Medulla oblongata (tissue), 1 donor: ENCODE data around the gene NR5A2.

Experiments
- DNase-seq: peaks from one replicate; pipeline ENCODE4 v3.0.0-alpha.2; 2015; ENCODE audit errors: extremely low spot score

Gene NR5A2

GRCh38 chr1:200205216-200205995 lies 177.9 kb downstream of the NR5A2 start:
- DNase-seq, result no peak

- no peak for DNase-seq
These were observed 178.8 kb downstream of the NR5A2 start for GRCh38 chr1:200206340-200206739.

- no peak for DNase-seq
These were observed 179.3 kb downstream of the NR5A2 start for GRCh38 chr1:200206761-200207160.

GRCh38 chr1:200207711-200208126 lies 180.2 kb downstream of the NR5A2 start:
- no peak for DNase-seq

GRCh38 chr1:200211157-200211556 lies 183.6 kb downstream of the NR5A2 start:
- DNase-seq, result no peak

- no peak for DNase-seq
These were observed 185.9 kb downstream of the NR5A2 start for GRCh38 chr1:200213392-200213791.

- no peak for DNase-seq
These were observed 186.4 kb downstream of the NR5A2 start for GRCh38 chr1:200213921-200214320.

GRCh38 chr1:200215350-200215749 lies 187.8 kb downstream of the NR5A2 start:
- DNase-seq, result no peak

GRCh38 chr1:200217703-200218102 lies 190.2 kb downstream of the NR5A2 start:
- DNase-seq, result no peak

GRCh38 chr1:200221614-200222282 lies 194.2 kb downstream of the NR5A2 start:
- no peak for DNase-seq

- DNase-seq, result no peak
These were observed 195.7 kb downstream of the NR5A2 start for GRCh38 chr1:200223207-200223606.

GRCh38 chr1:200223613-200224012 lies 196.1 kb downstream of the NR5A2 start:
- DNase-seq, result no peak

GRCh38 chr1:200224315-200224714 lies 196.8 kb downstream of the NR5A2 start:
- DNase-seq, result no peak

GRCh38 chr1:200226268-200226968 lies 198.9 kb downstream of the NR5A2 start:
- DNase-seq, result no peak

- no peak for DNase-seq
These were observed 199.4 kb downstream of the NR5A2 start for GRCh38 chr1:200226969-200227303.
